GM12878 (cell line): Measurements from ENCODE around the gene EIF4E. TPM values are rescaled to one million over a fixed set of nuclear protein-coding genes. Genes with fewer than 3 reads are reported as not detected.

ENCODE experiments used
- BRCA1 ChIP-seq: IDR thresholded peaks from 2 replicates; pipeline ENCODE4 v1.6.1; 2011; ENCODE audit warnings: low read depth, low read length, improper control_type of control experiment
- CEBPZ ChIP-seq: fragments of 150-350 bp; IDR thresholded peaks from 2 replicates; pipeline ENCODE4 v1.6.1; 2016; ENCODE audit warnings: low read depth, low read length
- DPF2 ChIP-seq: fragments of 450-650 bp; IDR thresholded peaks from 2 replicates; pipeline ENCODE4 v1.6.1; 2017; ENCODE audit warnings: mild to moderate bottlenecking
- GATAD2B ChIP-seq: fragments of 450-650 bp; conservative IDR thresholded peaks from 2 replicates; pipeline ENCODE4 v1.6.1; 2017; ENCODE audit warnings: low read depth, mild to moderate bottlenecking, moderate library complexity
- JUND ChIP-seq: IDR thresholded peaks from 2 replicates; pipeline ENCODE4 v1.6.1; 2012; ENCODE audit warnings: low read depth, mild to moderate bottlenecking, low read length, improper control_type of control experiment, moderate library complexity
- KDM1A ChIP-seq: fragments of 200-600 bp; sonication (generic); IDR thresholded peaks from 2 replicates; pipeline ENCODE4 v1.6.1; 2016; ENCODE audit warnings: borderline replicate concordance
- MLLT1 ChIP-seq: fragments of 450-650 bp; IDR thresholded peaks from 2 replicates; pipeline ENCODE4 v1.6.1; 2016; ENCODE audit warnings: mild to moderate bottlenecking
- NBN ChIP-seq: fragments of 450-650 bp; IDR thresholded peaks from 2 replicates; pipeline ENCODE4 v1.6.1; 2016
- NRF1 ChIP-seq: conservative IDR thresholded peaks from 2 replicates; pipeline ENCODE4 v1.6.1; 2011; ENCODE audit warnings: mild to moderate bottlenecking, low read depth, low read length, improper control_type of control experiment
- RB1 ChIP-seq: fragments of 450-650 bp; formaldehyde crosslinking; IDR thresholded peaks from 2 replicates; pipeline ENCODE4 v1.6.1; 2017; ENCODE audit warnings: mild to moderate bottlenecking, borderline replicate concordance
- RFX5 ChIP-seq: IDR thresholded peaks from 2 replicates; pipeline ENCODE4 v1.6.1; 2011; ENCODE audit warnings: low read depth, low read length, improper control_type of control experiment
- SIN3A ChIP-seq: IDR thresholded peaks from 2 replicates; pipeline ENCODE4 v1.6.1; 2012; ENCODE audit warnings: low read depth, low read length, improper control_type of control experiment
- SMAD5 ChIP-seq: IDR thresholded peaks from 2 replicates; pipeline ENCODE4 v1.6.1; 2016; ENCODE audit warnings: antibody characterized with exemption, low read depth
- SMARCA5 ChIP-seq: fragments of 450-650 bp; IDR thresholded peaks from 2 replicates; pipeline ENCODE4 v1.6.1; 2017; ENCODE audit warnings: mild to moderate bottlenecking
- SUZ12 ChIP-seq: fragments of 200-600 bp; sonication (generic); IDR thresholded peaks from one replicate; pipeline ENCODE4 v1.6.1; 2018; ENCODE audit warnings: antibody characterized with exemption, mild to moderate bottlenecking; ENCODE audit not compliant: unreplicated experiment
- TAF1 ChIP-seq: IDR thresholded peaks from 2 replicates; pipeline ENCODE4 v1.6.1; 2011; ENCODE audit warnings: mild to moderate bottlenecking, low read depth, low read length, borderline replicate concordance
- USF1 ChIP-seq: IDR thresholded peaks from 2 replicates; pipeline ENCODE4 v1.6.1; 2011; ENCODE audit warnings: borderline replicate concordance, low read depth, mild to moderate bottlenecking, moderate library complexity, mixed read lengths, low read length; ENCODE audit not compliant: insufficient read depth; ENCODE audit errors: extremely low read length
- ZBTB4 ChIP-seq: fragments of 450-650 bp; formaldehyde crosslinking; IDR thresholded peaks from 2 replicates; pipeline ENCODE4 v1.4.0; 2022; ENCODE audit warnings: mild to moderate bottlenecking, moderate library complexity
- polyA plus RNA-seq, 11 experiments: library from polyadenylated mRNA; depleted of rRNA in 4 of 11; unstranded in 6 of 11; stranded (reverse) in 5 of 11; fragments of >200 nt; fragmentation: Nextera tagmentation in 4 of 11; fragmentation: Illumina TruSeq in 1 of 11; extraction: Ambion mirVana in 4 of 11; extraction: Trizol in 1 of 11; gene quantifications; 1 replicate in 1 of 11; 2 replicates in 10 of 11; pipeline versions ENCODE4 v1.2.1 to v1.2.3, GENCODE V29; 2011 to 2016; ENCODE audit warnings: inconsistent platforms in 2 of 11, missing spikeins in 2 of 11, low read depth in 1 of 11
- total RNA-seq, 4 experiments: library from RNA; depleted of rRNA in 3 of 4; stranded (reverse); fragments of >200 nt in 3 of 4; fragmentation: Illumina TruSeq in 1 of 4; extraction: Trizol in 1 of 4; gene quantifications; 2 replicates each; pipeline versions ENCODE4 v1.2.1 to v1.2.3, GENCODE V29; 2013 to 2021
- TF ChIP-seq, protein P1 (sequence below): IDR thresholded peaks from 2 replicates; pipeline ENCODE4 v1.6.1; 2011; ENCODE audit warnings: mild to moderate bottlenecking, low read depth, low read length, moderate library complexity; ENCODE audit not compliant: insufficient replicate concordance

Gene EIF4E
- total and polyA plus RNA-seq, 10 of the 15 experiments (the other 5 are each of a cell fraction or from before 2014, with no cell fraction given), result 104 to 372 (median 163) TPM

DNA sequence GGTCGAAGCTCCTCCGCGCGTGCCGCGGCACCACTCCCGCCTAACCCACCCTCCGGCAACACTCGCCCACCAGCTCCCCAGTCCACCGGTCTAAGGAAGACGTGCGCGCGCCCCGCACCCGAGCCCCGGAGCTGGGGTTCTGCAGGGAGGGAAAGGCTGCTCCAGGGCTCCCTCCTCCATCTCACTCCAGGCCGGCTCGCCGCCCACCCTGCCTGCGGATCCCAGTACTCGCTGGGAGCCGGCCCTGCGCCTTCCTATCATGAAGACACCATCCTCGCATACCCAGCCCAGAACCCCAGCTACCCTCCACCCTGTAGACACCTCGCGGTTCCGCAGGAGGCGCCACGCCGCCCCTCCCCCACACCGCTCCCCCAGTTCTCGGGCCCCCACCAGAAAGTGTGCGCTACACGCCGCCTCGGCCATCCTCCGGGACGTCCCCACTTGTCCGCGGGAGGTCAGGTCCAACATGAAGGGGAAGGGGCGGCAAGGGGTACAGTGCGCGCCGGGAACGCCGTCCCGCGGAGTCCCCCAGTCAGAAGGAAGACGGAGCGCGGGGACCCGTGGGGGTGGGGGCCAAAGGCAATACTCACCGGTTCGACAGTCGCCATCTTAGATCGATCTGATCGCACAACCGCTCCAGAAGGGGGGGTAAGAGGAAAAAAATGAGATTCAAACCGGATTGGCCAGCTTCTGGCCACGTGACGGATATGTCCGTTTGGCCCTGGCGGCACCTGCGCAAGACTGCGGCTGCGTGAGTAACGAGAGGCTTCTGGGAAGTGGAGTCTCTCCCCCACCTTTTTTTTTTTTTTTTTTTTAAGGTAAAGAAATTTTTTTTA, at the start of gene EIF4E (continued):
- TF ChIP-seq CEBPZ (no peak), SUZ12 (no peak), GATAD2B (peak; percentile 51), USF1 (peak; percentile 95), SIN3A (no peak), RB1 (peak; percentile 68; the same call in 1 of the 2 replicates), BRCA1 (no peak), NBN (peak; percentile 65; the same call in 1 of the 2 replicates), SMARCA5 (0 out of 2 replicates have a peak, but pooled peaks have one; percentile 25), MLLT1 (0 out of 2 replicates have a peak, but pooled peaks have one; percentile 65), TAF1 (peak; percentile 85), NRF1 (peak; percentile 87), SMAD5 (no peak; the same call in 1 of the 2 replicates), ZBTB4 (no peak), RFX5 (no peak), KDM1A (no peak), DPF2 (0 out of 2 replicates have a peak, but pooled peaks have one; percentile 29), JUND (no peak)
- TF ChIP-seq, protein P1, sequence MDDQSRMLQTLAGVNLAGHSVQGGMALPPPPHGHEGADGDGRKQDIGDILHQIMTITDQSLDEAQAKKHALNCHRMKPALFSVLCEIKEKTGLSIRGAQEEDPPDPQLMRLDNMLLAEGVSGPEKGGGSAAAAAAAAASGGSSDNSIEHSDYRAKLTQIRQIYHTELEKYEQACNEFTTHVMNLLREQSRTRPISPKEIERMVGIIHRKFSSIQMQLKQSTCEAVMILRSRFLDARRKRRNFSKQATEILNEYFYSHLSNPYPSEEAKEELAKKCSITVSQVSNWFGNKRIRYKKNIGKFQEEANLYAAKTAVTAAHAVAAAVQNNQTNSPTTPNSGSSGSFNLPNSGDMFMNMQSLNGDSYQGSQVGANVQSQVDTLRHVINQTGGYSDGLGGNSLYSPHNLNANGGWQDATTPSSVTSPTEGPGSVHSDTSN, result no peak
